HG03108 (cell line): ENCODE data around the gene MAP1LC3A.

Experiments
- ATAC-seq: cut with Tn5 transposase; IDR thresholded peaks from one replicate; pipeline ENCODE4 v1.9.1; 2021; ENCODE audit warnings: moderate library complexity; ENCODE audit not compliant: unreplicated experiment

The MAP1LC3A gene

GRCh38 chr20:34547844-34548613 lies 10.5 kb upstream of the MAP1LC3A start:
- ATAC-seq = no peak

DNA sequence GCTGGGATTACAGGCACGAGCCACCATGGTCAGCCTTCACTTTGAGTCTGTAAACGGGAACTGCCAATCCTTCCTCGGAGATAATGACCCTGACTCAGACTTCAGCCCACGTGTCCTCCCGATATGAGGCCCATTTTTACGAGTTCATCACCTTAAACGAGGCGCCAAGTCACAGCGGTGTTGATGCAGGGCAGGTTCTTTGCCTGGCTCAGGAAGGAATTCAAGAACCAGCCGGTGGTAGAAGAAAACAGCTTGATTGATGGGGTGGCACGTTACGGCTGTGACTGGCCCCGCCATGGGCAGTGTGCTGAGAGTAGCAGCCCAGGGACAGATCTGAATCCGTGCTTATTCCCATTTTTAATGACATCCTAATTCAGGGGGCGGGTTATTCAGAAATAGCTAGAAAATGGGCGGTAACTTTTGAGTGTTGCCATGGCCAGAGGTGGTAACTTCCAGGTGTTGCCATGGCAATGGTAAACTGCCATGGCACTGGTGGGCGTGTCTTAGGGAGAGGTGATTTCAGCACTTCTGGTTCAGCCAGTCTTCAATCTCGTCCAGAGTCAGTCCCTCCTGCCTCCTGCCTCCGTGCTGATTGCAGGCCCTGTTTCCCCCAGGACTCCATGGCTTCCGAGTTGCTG lies 9.1 kb upstream of the MAP1LC3A start:
- ATAC-seq = no peak

DNA sequence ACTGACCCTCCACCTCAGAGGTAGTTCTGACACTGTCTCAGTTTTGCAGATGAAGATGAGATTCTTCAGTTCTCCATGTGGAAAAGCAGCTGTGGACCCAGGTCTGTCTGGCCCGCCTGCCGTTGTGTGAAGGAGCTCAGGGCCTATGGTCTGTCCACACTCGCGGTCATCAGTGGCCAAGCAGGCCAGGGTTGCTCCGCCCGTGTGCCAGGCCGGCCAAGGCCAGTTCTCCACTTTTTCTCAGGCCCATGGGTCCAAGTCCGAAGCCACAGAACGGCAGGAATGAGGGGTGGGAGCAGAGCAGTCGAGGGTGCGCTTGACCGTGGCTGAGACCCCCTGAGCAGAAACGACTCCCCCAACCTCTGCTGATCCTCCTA lies 8.6 kb upstream of the MAP1LC3A start:
- no peak for ATAC-seq

- ATAC-seq = no peak
These were observed 5.9 kb upstream of the MAP1LC3A start for GRCh38 chr20:34552569-34552968.

GRCh38 chr20:34553366-34553867 lies 5.1 kb upstream of the MAP1LC3A start:
- ATAC-seq = no peak

GRCh38 chr20:34557936-34558319 lies 590 bp upstream of the MAP1LC3A start:
- no peak for ATAC-seq

DNA sequence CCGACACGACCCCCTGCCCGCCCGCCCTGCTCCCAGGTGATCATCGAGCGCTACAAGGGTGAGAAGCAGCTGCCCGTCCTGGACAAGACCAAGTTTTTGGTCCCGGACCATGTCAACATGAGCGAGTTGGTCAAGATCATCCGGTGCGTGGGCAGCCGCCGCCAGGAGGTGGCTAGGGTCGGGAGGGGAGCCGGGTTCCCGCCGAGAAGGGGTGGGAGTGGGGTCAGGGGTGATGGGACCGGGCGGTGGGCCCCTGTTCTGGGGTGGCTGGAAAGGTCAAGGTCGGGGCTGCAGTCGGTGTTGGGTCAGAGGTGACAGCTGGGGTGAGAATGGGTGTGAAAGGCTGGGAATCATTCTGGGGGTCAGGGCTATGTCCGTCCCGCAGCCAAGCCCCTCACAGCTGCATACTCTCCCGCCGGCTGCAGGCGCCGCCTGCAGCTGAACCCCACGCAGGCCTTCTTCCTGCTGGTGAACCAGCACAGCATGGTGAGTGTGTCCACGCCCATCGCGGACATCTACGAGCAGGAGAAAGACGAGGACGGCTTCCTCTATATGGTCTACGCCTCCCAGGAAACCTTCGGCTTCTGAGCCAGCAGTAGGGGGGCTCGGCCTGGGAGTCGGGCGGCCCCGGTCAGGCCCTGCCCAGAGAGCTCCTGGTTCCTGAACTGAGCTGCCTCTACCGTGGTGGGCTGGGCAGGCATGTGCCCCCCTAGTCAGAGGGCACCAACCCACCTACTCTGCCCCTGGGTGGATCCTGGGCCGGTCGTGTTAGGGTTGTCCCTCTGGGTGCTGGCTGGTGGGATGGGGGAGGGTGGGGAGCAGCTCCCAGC lies 1.0 kb downstream of the MAP1LC3A start:
- no peak for ATAC-seq

DNA sequence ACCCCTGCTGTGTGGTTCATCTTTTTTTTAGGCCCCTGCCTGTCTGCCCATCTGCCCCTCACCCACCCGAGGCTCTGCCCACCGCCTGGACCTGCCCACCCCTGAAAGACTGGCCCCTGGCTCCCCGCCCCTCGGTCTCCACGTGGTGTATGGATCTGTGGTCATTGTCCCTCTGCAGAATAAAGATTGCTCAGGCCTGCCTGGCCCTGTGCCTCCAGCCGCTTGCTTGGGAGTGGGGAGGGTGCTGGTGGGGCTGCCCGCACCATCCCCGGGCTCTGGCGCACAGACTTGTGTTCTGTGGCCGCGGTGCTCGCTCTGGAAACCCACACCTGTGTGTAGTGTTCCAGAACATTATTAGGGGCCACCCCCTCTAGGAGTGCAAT lies 1.6 kb downstream of the MAP1LC3A start:
- ATAC-seq = no peak

- ATAC-seq = no peak
These were observed 2.1 kb downstream of the MAP1LC3A start for GRCh38 chr20:34560614-34561013.

DNA sequence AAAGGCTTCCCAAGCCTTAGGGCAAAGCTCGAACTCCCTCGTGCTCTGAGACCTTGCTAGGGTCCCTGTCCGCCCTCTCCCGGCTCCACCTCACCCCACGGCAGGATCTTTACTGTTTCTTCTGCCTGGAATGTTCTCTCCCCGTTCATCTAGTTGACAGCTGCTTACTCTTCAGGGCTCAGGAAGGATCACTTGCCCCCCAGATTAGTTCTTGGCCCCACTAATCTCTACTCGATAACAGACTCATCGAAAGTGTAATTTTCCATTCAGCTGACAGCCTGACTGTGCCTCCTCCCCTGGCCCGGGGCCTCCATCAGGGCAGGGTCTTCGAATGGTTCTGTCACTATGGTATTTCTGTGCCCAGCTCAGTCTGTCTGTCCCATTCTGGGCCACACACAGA lies 3.1 kb downstream of the MAP1LC3A start:
- ATAC-seq = no peak

- ATAC-seq = no peak
These were observed 4.1 kb downstream of the MAP1LC3A start for GRCh38 chr20:34562641-34563040.

- no peak for ATAC-seq
These were observed 6.3 kb downstream of the MAP1LC3A start for GRCh38 chr20:34564833-34565232.

- ATAC-seq = no peak
These were observed 8.7 kb downstream of the MAP1LC3A start for GRCh38 chr20:34566978-34567891.

DNA sequence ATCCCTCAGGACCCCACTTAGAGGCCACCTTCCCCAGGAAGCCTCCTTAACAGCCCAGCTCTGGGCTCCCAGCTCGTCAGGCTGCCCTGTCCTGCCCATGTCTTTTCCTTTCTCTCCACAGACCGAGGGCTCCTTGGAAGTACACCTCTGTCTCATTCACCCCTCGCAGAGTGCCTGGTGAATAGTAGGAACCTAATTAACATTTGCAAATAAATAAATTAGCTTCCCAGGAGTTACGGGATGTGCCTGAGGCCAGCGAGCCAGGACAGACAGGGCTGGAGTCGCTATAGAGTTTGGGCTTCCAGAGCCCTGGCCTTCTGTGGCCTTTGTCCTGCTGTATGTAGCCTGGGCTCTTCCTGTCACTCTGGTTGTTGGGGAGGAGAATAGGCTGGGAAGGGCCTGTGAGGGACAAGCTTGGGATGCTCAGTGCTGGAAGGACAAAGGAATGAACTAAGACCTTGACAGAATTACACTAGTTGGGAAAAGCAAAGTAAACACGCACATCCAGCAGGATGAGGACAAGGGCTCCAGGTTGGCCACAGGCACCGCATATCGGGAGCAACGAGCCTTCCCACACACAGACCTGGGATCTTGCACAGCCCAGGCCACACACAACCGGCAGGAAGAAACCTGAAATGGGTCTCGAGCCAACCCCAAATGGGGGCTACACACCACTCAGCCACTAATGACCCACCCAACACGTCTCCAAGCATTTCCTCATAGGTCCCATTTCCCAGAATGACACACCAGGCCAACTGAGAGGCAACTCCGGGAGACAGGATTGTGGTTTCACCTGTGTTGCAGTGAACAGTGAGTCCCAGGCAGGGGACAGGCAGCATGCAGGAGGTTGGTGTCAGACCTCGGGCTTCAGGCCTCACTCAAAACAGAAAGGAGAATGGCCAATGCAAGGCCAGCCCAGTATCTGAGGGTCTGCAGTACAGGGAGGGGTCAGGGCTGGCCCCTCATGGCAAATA lies 9.7 kb downstream of the MAP1LC3A start:
- no peak for ATAC-seq

DNA sequence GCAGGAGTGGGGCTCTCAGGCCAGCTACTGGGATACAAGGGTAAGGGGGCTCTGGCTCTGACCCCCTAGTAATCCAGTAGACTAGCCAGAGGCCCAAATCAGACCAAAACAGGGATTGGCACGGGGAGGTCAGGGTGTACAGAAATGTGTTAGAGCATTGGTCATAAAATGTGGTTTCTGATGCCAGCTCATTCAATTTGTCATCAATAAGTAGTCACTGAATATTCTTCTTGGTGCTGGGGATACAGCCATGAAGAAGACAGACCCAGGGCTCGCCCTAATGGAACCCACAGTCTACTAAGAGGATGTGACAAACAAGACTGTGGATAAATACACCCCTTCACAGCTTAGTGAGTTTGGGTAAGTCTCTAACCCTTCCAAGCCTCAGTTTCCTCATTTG lies 11.1 kb downstream of the MAP1LC3A start:
- no peak for ATAC-seq

GRCh38 chr20:34570859-34571306 lies 12.4 kb downstream of the MAP1LC3A start:
- no peak for ATAC-seq

GRCh38 chr20:34571753-34572152 lies 13.2 kb downstream of the MAP1LC3A start:
- ATAC-seq = no peak

DNA sequence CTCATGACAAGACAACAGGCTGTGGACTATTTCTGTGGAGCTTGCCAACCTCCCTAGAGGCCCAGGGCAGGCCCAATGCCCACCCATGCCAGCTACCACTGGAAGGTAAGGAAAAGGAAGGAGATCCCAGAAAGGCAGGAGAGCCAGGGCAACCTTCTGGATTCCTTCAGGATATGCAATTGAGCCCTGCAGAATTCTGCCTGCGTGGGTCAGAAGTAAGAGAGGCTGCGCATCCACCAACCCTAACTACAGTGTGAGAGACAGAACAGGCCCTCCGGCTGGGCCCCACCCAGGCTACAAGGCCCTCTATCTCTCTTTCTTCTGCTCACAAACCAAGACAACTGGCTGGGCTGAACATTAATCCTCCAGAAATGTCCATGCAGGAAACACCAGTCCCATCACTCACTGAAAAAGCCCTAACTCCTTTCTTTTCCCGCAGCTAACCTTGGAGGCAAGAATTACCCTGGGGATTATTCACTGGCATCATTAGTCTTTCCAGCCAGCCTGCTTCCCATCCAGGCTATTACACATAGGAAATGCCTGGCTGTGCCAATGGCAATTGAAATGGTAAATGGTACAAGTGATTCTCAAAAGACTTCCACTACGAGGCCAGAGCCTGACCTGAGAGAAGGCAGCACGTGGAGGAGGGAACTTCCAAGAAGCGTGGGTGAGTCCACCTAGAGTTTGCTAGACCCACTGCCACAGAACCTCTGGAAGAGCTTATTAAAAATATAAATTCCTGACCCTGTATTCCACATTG lies 15.2 kb downstream of the MAP1LC3A start:
- ATAC-seq = no peak

DNA sequence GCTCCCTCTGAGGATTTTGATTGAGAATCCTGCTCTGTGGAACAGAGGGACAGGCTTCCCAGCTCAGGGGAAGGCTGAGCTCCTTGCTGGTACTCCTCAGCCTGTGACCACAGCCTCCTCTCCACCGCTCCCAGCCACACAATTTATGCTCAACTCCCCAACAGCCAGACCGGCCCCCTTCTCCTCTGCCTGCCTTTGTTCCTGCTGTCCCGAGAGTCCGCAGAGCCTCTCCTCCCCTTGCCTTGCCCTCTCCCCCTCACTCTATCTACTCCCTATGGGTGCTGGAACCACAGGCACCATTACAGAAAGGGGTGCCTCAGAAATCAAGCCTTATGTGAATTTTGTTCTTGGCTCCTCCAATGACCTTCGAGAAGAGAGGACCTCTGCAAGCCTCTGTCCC lies 15.9 kb downstream of the MAP1LC3A start:
- ATAC-seq = no peak
